GM23338 (cell line): ENCODE data around the gene OVOL3. TPM values are rescaled to one million over a fixed set of nuclear protein-coding genes. Genes with fewer than 3 reads are reported as not detected.

Experiments used
- ATAC-seq: fragments of 200-7000 bp; cut with Tn5 transposase; 3 replicates; pipeline ENCODE4 v1.9.1; 2020
- DNase-seq: peaks from one replicate; pipeline ENCODE4 v3.0.0-alpha.2; 2015; ENCODE audit warnings: low spot score
- H2AFZ ChIP-seq: fragments of 200-600 bp; sonication (generic); 2 replicates; pipeline ENCODE4 v1.8.0; 2016; ENCODE audit warnings: antibody characterized with exemption, mild to moderate bottlenecking, moderate library complexity
- H3F3A ChIP-seq: fragments of 200-600 bp; sonication (generic); replicated peaks from 2 replicates; pipeline ENCODE4 v1.8.0; 2017; ENCODE audit warnings: antibody characterized with exemption, mixed run types, low read depth
- H3K27ac ChIP-seq: fragments of 200-600 bp; sonication (generic); 2 replicates; pipeline ENCODE4 v1.6.1; 2016; ENCODE audit warnings: low read depth
- H3K27me3 ChIP-seq: fragments of 200-600 bp; sonication (generic); 2 replicates; pipeline ENCODE4 v1.8.0; 2016; ENCODE audit warnings: mild to moderate bottlenecking, mixed run types, moderate library complexity; ENCODE audit not compliant: insufficient read depth
- H3K36me3 ChIP-seq: fragments of 200-600 bp; sonication (generic); 2 replicates; pipeline ENCODE4 v1.8.0; 2016; ENCODE audit warnings: mild to moderate bottlenecking; ENCODE audit not compliant: insufficient read depth
- H3K4me1 ChIP-seq: fragments of 200-600 bp; sonication (generic); 2 replicates; pipeline ENCODE4 v1.8.0; 2016; ENCODE audit warnings: mild to moderate bottlenecking, moderate library complexity; ENCODE audit not compliant: insufficient read depth
- H3K4me2 ChIP-seq: fragments of 200-600 bp; sonication (generic); 2 replicates; pipeline ENCODE4 v1.7.1; 2017; ENCODE audit warnings: mixed run types
- H3K4me3 ChIP-seq: fragments of 200-600 bp; sonication (generic); 2 replicates; pipeline ENCODE4 v1.6.1; 2016; ENCODE audit warnings: mixed run types
- H3K79me2 ChIP-seq: fragments of 200-600 bp; sonication (generic); replicated peaks from 2 replicates; pipeline ENCODE4 v1.8.0; 2017; ENCODE audit warnings: mild to moderate bottlenecking; ENCODE audit not compliant: insufficient read depth
- H3K9me2 ChIP-seq: fragments of 200-600 bp; sonication (generic); 2 replicates; pipeline ENCODE4 v1.8.0; 2017; ENCODE audit not compliant: insufficient read depth
- H4K20me1 ChIP-seq: fragments of 200-600 bp; sonication (generic); replicated peaks from 2 replicates; pipeline ENCODE4 v1.8.0; 2017; ENCODE audit warnings: mild to moderate bottlenecking; ENCODE audit not compliant: insufficient read depth
- H3K27ac Mint-ChIP-seq: 2 replicates; pipeline ENCODE4 v1.8.0; 2020; ENCODE audit warnings: inconsistent platforms, mild to moderate bottlenecking, moderate library complexity, mixed read lengths
- H3K27me3 Mint-ChIP-seq: 3 replicates; pipeline ENCODE4 v1.8.0; 2022; ENCODE audit warnings: low read depth, mild to moderate bottlenecking, moderate library complexity, mixed read lengths, inconsistent platforms; ENCODE audit not compliant: insufficient read depth, poor library complexity
- H3K36me3 Mint-ChIP-seq: 3 replicates; pipeline ENCODE4 v1.8.0; 2021; ENCODE audit warnings: low read depth, mild to moderate bottlenecking, inconsistent platforms, moderate library complexity, mixed read lengths
- H3K4me1 Mint-ChIP-seq: 3 replicates; pipeline ENCODE4 v1.8.0; 2020; ENCODE audit warnings: mild to moderate bottlenecking, inconsistent platforms, mixed read lengths
- H3K4me3 Mint-ChIP-seq: 3 replicates; pipeline ENCODE4 v1.8.0; 2021; ENCODE audit warnings: moderate library complexity, mild to moderate bottlenecking, inconsistent platforms, mixed read lengths
- H3K9me3 Mint-ChIP-seq: 3 replicates; pipeline ENCODE4 v1.8.0; 2020; ENCODE audit warnings: moderate library complexity, mild to moderate bottlenecking, inconsistent platforms, mixed read lengths
- CREB1 ChIP-seq: fragments of 250-450 bp; sonication (Bioruptor Pico); IDR thresholded peaks from 2 replicates; pipeline ENCODE4 v1.5.0; 2020; ENCODE audit warnings: low read depth, mild to moderate bottlenecking, moderate library complexity
- ETS1 ChIP-seq: IDR thresholded peaks from 2 replicates; pipeline ENCODE4 v1.6.1; 2016; ENCODE audit warnings: antibody characterized with exemption
- EZH2 ChIP-seq: fragments of 200-600 bp; sonication (generic); IDR thresholded peaks from one replicate; pipeline ENCODE4 v1.8.0; 2017; ENCODE audit warnings: antibody characterized with exemption, mild to moderate bottlenecking, low read depth; ENCODE audit not compliant: unreplicated experiment
- EZH2phosphoT487 ChIP-seq: fragments of 200-600 bp; sonication (generic); IDR thresholded peaks from one replicate; pipeline ENCODE4 v1.8.1; 2018; ENCODE audit warnings: antibody characterized with exemption; ENCODE audit not compliant: unreplicated experiment
- JUNB ChIP-seq: IDR thresholded peaks from one replicate; pipeline ENCODE4 v1.6.1; 2016; ENCODE audit warnings: antibody characterized with exemption; ENCODE audit not compliant: unreplicated experiment
- POLR2AphosphoS5 ChIP-seq: IDR thresholded peaks from 2 replicates; pipeline ENCODE4 v1.6.1; 2016; ENCODE audit warnings: antibody characterized with exemption, low read depth
- STAT1 ChIP-seq: IDR thresholded peaks from one replicate; pipeline ENCODE4 v1.6.1; 2016; ENCODE audit warnings: antibody characterized with exemption; ENCODE audit not compliant: unreplicated experiment
- ZNF114 ChIP-seq: fragments of 250-450 bp; sonication (Bioruptor Pico); IDR thresholded peaks from 2 replicates; pipeline ENCODE4 v1.5.0; 2020; ENCODE audit warnings: mild to moderate bottlenecking, moderate library complexity
- ZNF462 ChIP-seq: fragments of 250-450 bp; sonication (Bioruptor Pico); IDR thresholded peaks from 2 replicates; pipeline ENCODE4 v1.5.0; 2020; ENCODE audit warnings: mild to moderate bottlenecking, moderate library complexity
- polyA plus RNA-seq: library from polyadenylated mRNA; unstranded; fragments of >200 nt; fragmentation: Nextera tagmentation; extraction: Ambion mirVana; gene quantifications from 2 replicates; pipeline ENCODE4 v1.2.1, GENCODE V29; 2016
- total RNA-seq: library from RNA; depleted of rRNA; stranded (reverse); fragments of >200 nt; shearing (Covaris generic); gene quantifications from 2 replicates; pipeline ENCODE4 v1.2.3, GENCODE V29; 2014

Gene OVOL3
- total and polyA plus RNA-seq, 2 experiments from 2014 or later = not detected

DNA sequence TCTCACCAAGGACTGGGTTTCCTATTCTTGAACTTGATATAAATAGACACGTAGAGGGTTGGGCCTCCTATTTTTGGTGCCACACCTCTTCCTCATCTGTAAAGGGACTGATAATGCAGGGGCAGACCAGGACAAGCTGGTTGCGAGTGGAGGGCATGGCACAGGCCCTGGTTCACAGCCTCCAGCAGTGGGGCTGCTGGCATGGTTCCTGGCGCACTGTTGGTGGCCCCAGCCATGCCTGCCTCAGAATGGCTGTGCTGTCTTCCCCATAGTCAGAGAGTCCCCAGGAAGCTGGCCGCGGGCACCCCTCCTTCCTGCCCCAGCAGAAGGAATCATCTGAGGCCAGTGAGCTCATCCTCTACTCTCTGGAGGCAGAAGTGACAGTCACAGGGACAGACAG is 10.5 kb upstream of the OVOL3 start (continued):
- TF ChIP-seq ZNF462 (CRISPR knock-in tag) = no peak
- TF ChIP-seq POLR2AphosphoS5 = no peak
- TF ChIP-seq JUNB = no peak
- no peak for TF ChIP-seq STAT1
- no peak for TF ChIP-seq ZNF114
- TF ChIP-seq EZH2 = no peak
- TF ChIP-seq EZH2phosphoT487 = no peak

- Histone ChIP-seq H3F3A (no peaks in the 10 kb centered on the region), H2AFZ (no peak overlapping the region), H3K79me2 (no peaks in the 10 kb centered on the region), H3K4me3 (no peak overlapping the region), H3K27me3 (no peaks in the 10 kb centered on the region), H3K9me2 (no peaks in the 10 kb centered on the region), H3K36me3 (peaks cover 12% of the 10 kb centered on the region; the same call in 1 of the 2 replicates), H3K4me1 (no peaks in the 10 kb centered on the region), H3K27ac (no peak overlapping the region), H3K4me2 (no peak overlapping the region), H4K20me1 (no peaks in the 10 kb centered on the region)
- no peak for DNase-seq
- ATAC-seq = no peak
- H3K4me3 Mint-ChIP-seq = no peak overlapping the region
- no peaks in the 10 kb centered on the region for H3K27me3 Mint-ChIP-seq
- H3K9me3 Mint-ChIP-seq = no peaks in the 10 kb centered on the region
- H3K36me3 Mint-ChIP-seq = peaks cover 56% of the 10 kb centered on the region
- no peaks in the 10 kb centered on the region for H3K4me1 Mint-ChIP-seq
- H3K27ac Mint-ChIP-seq = no peak overlapping the region
- TF ChIP-seq POLR2AphosphoS5 (no peak), CREB1 (CRISPR knock-in tag) (no peak), ETS1 (no peak), ZNF114 (no peak)
Measured at GRCh38 chr19:36101550-36102327, 9.2 kb upstream of the OVOL3 start.
